ENCODE measurements around the gene FGR. TPM values are rescaled to one million over a fixed set of nuclear protein-coding genes. Genes with fewer than 3 reads are reported as not detected.
A peak's percentile ranks its signal among the peaks of the same experiment; 100 is the strongest.

FGR gene
- total RNA-seq, 1 donor, result 0.36 TPM

GRCh38 chr1:27648602-27649305 is 13.8 kb upstream of the FGR start:
- H3K4me1 ChIP-seq (ENCODE audit: insufficient read depth, low read length), result peaks cover 12% of the 10 kb centered on the region
- H3K27me3 ChIP-seq (ENCODE audit: insufficient read depth, low read length), result no peaks in the 10 kb centered on the region
- H4K20me1 ChIP-seq (ENCODE audit: insufficient read depth, low read length), result no peaks in the 10 kb centered on the region
- no peak for DNase-seq (ENCODE audit: insufficient read length, low spot score, missing footprints)
- no peaks in the 10 kb centered on the region for H3K79me2 ChIP-seq (ENCODE audit: insufficient read depth, low read length)
- no peak overlapping the region for H3K4me3 ChIP-seq (ENCODE audit: insufficient read depth, low read length)
- H3K9me3 ChIP-seq (ENCODE audit: low read depth, low read length), result no peaks in the 10 kb centered on the region
- no peak overlapping the region for H3K27ac ChIP-seq (ENCODE audit: low read depth, low read length)
- no peak for TF ChIP-seq CTCF (IDR thresholded peaks at IDR 0.05; ENCODE audit: extremely low read depth, low read depth, low read length)
- H3K4me2 ChIP-seq (ENCODE audit: insufficient read depth, low read length), result no peak overlapping the region
- H2AFZ ChIP-seq (ENCODE audit: low read length), result no peak overlapping the region
- no peaks in the 10 kb centered on the region for H3K36me3 ChIP-seq (ENCODE audit: insufficient read depth, low read length)

GRCh38 chr1:27647328-27647727 is 12.3 kb upstream of the FGR start:
- Histone ChIP-seq H2AFZ (ENCODE audit: low read length) (no peak overlapping the region), H3K4me1 (ENCODE audit: insufficient read depth, low read length) (peaks cover 12% of the 10 kb centered on the region), H3K36me3 (ENCODE audit: insufficient read depth, low read length) (no peaks in the 10 kb centered on the region), H3K4me3 (ENCODE audit: insufficient read depth, low read length) (no peak overlapping the region), H3K27ac (ENCODE audit: low read depth, low read length) (no peak overlapping the region), H3K4me2 (ENCODE audit: insufficient read depth, low read length) (no peak overlapping the region), H3K79me2 (ENCODE audit: insufficient read depth, low read length) (no peaks in the 10 kb centered on the region), H3K27me3 (ENCODE audit: insufficient read depth, low read length) (no peaks in the 10 kb centered on the region), H3K9me3 (ENCODE audit: low read depth, low read length) (no peaks in the 10 kb centered on the region), H4K20me1 (ENCODE audit: insufficient read depth, low read length) (no peaks in the 10 kb centered on the region)
- TF ChIP-seq CTCF (IDR thresholded peaks at IDR 0.05; ENCODE audit: extremely low read depth, low read depth, low read length), result no peak
- no peak for DNase-seq (ENCODE audit: insufficient read length, low spot score, missing footprints)

- no peaks in the 10 kb centered on the region for H4K20me1 ChIP-seq (ENCODE audit: insufficient read depth, low read length)
- H3K27me3 ChIP-seq (ENCODE audit: insufficient read depth, low read length), result no peaks in the 10 kb centered on the region
- peaks cover 12% of the 10 kb centered on the region for H3K4me1 ChIP-seq (ENCODE audit: insufficient read depth, low read length)
- no peak for DNase-seq (ENCODE audit: insufficient read length, low spot score, missing footprints)
- H2AFZ ChIP-seq (ENCODE audit: low read length), result no peak overlapping the region
- TF ChIP-seq CTCF (IDR thresholded peaks at IDR 0.05; ENCODE audit: extremely low read depth, low read depth, low read length), result no peak
- H3K4me2 ChIP-seq (ENCODE audit: insufficient read depth, low read length), result no peak overlapping the region
- no peak overlapping the region for H3K4me3 ChIP-seq (ENCODE audit: insufficient read depth, low read length)
- H3K9me3 ChIP-seq (ENCODE audit: low read depth, low read length), result no peaks in the 10 kb centered on the region
- no peak overlapping the region for H3K27ac ChIP-seq (ENCODE audit: low read depth, low read length)
- no peaks in the 10 kb centered on the region for H3K79me2 ChIP-seq (ENCODE audit: insufficient read depth, low read length)
- H3K36me3 ChIP-seq (ENCODE audit: insufficient read depth, low read length), result no peaks in the 10 kb centered on the region
Measured at GRCh38 chr1:27646676-27647075, 11.7 kb upstream of the FGR start.

GRCh38 chr1:27645071-27645415 is 10.1 kb upstream of the FGR start:
- Histone ChIP-seq H3K79me2 (ENCODE audit: insufficient read depth, low read length) (no peaks in the 10 kb centered on the region), H3K4me2 (ENCODE audit: insufficient read depth, low read length) (no peak overlapping the region), H3K4me1 (ENCODE audit: insufficient read depth, low read length) (peaks cover under 1% of the 10 kb centered on the region), H3K9me3 (ENCODE audit: low read depth, low read length) (no peaks in the 10 kb centered on the region), H2AFZ (ENCODE audit: low read length) (no peak overlapping the region), H3K27me3 (ENCODE audit: insufficient read depth, low read length) (no peaks in the 10 kb centered on the region), H3K36me3 (ENCODE audit: insufficient read depth, low read length) (no peaks in the 10 kb centered on the region), H3K27ac (ENCODE audit: low read depth, low read length) (no peak overlapping the region), H4K20me1 (ENCODE audit: insufficient read depth, low read length) (no peaks in the 10 kb centered on the region), H3K4me3 (ENCODE audit: insufficient read depth, low read length) (no peak overlapping the region)
- DNase-seq (ENCODE audit: insufficient read length, low spot score, missing footprints), result peak; percentile 4
- TF ChIP-seq CTCF (IDR thresholded peaks at IDR 0.05; ENCODE audit: extremely low read depth, low read depth, low read length), result no peak

Measured in osteoblast (primary cell).